Testis (tissue), 3 donors: ENCODE data around the gene RCC2. TPM values are rescaled to one million over a fixed set of nuclear protein-coding genes. Genes with fewer than 3 reads are reported as not detected.
"Not testable (repeated sequence)": the region's sequence is repeated elsewhere in the genome, so short reads cannot be mapped to it uniquely, and the experiment has no call there.

Source experiments
- DNase-seq: peaks from one replicate; pipeline ENCODE4 v3.0.0-alpha.2; 2019
- H3K27ac ChIP-seq, 2 donors: fragments of 200-600 bp; sonication (generic); one replicate each; pipeline ENCODE4 v1.5.1; 2019
- H3K27me3 ChIP-seq: fragments of 200-600 bp; sonication (generic); one replicate; pipeline ENCODE4 v1.5.1; 2019
- H3K36me3 ChIP-seq: fragments of 200-600 bp; sonication (generic); one replicate; pipeline ENCODE4 v1.5.1; 2017; ENCODE audit warnings: low read depth; ENCODE audit errors: missing control alignments
- H3K4me1 ChIP-seq: fragments of 200-600 bp; sonication (generic); one replicate; pipeline ENCODE4 v1.5.1; 2019
- H3K4me3 ChIP-seq, 2 donors: fragments of 200-600 bp; sonication (generic); one replicate each; pipeline ENCODE4 v1.5.1; 2017 to 2019
- H3K9me3 ChIP-seq: fragments of 200-600 bp; sonication (generic); one replicate; pipeline ENCODE4 v1.5.1; 2017
- POLR2A ChIP-seq: fragments of 450-650 bp; IDR thresholded peaks from one replicate; pipeline ENCODE4 v1.6.1; 2017; ENCODE audit warnings: antibody characterized with exemption, mild to moderate bottlenecking, moderate library complexity
- WGBS, 2 donors: methylation state at CpG; one replicate each; pipeline ENCODE4 v1.1.5; 2018; 5-methylcytosine and 5-hydroxymethylcytosine counted together
- intact Hi-C: fragments of 100-400 bp; cut with DNase I; formaldehyde crosslinking; loops from one replicate; pipeline ENCODE4 v1.15.1; 2023; ENCODE audit warnings: low total_unique reads
- polyA plus RNA-seq: library from polyadenylated mRNA; stranded (reverse); fragments of 350-450 nt; fragmentation: Illumina TruSeq; extraction: RNeasy Lipid Tissue Mini Kit (QIAGEN cat#74804); gene quantifications from one replicate; pipeline ENCODE4 v1.2.3, GENCODE V29; 2014; ENCODE audit warnings: low read depth, low replicate concordance; ENCODE audit not compliant: insufficient read depth
- total RNA-seq, 2 donors: library from RNA; depleted of rRNA; stranded (reverse); fragments of >200 nt; gene quantifications; one replicate each; pipeline ENCODE4 v1.2.3, GENCODE V29; 2016
- TF ChIP-seq, protein P1 (sequence below), 3 experiments: fragments of 450-650 bp in 2 of 3; fragments of 200-600 bp in 1 of 3; sonication (generic) in 1 of 3; IDR thresholded peaks; one replicate each; pipeline ENCODE4 v1.5.1; 2016 to 2019; ENCODE audit warnings: antibody characterized with exemption in 3 of 3, mild to moderate bottlenecking in 2 of 3, moderate library complexity in 1 of 3

The RCC2 gene
- total and polyA plus RNA-seq, 3 donors from 2014 or later = 42.2 to 60.2 (median 55.0) TPM

DNA sequence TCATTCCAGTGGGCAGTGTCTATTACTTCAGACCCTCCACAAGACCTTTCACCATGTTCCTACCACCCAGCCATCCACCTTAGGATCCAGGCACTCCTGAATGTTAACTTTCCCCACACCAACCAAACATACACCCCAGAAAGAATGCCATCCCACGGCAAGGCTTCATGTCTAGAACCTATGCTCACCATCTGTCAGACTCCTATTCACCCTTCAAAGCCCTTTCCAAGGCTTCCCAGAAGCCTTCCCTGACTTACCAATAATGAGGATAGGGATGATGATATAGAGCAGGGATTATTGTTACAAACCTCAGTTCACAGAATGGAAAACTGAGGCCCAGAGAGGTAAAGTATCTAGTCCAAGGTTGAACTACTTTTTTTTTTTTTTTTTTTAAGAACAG lies 19.3 kb upstream of the RCC2 start:
- intact Hi-C loops = no loop called here
- no peak for DNase-seq

DNA sequence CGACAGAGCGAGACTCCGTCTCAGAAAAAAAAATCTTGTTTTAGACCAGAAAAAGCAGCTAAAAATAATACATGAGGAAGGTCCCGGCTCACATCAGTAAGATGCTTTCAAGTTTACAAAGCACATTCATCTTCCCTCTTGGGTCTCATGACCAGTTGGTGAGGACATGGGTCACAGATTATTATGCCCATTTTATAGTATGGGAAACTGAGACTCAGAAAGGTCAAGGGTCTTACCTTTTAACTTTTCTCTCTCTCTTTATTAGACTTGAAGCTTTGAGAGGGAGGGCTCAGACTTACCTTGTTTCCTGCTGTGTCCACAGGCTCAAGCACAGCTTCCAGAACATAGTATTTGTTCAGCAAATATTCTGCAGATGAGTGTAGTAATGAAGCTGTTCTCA lies 13.2 kb upstream of the RCC2 start:
- H3K4me3 ChIP-seq = no peak overlapping the region
- H3K27ac ChIP-seq = no peak overlapping the region
- no peaks in the 10 kb centered on the region for H3K27me3 ChIP-seq
- H3K4me1 ChIP-seq = no peaks in the 10 kb centered on the region
- DNase-seq = no peak
- TF ChIP-seq, protein P1, sequence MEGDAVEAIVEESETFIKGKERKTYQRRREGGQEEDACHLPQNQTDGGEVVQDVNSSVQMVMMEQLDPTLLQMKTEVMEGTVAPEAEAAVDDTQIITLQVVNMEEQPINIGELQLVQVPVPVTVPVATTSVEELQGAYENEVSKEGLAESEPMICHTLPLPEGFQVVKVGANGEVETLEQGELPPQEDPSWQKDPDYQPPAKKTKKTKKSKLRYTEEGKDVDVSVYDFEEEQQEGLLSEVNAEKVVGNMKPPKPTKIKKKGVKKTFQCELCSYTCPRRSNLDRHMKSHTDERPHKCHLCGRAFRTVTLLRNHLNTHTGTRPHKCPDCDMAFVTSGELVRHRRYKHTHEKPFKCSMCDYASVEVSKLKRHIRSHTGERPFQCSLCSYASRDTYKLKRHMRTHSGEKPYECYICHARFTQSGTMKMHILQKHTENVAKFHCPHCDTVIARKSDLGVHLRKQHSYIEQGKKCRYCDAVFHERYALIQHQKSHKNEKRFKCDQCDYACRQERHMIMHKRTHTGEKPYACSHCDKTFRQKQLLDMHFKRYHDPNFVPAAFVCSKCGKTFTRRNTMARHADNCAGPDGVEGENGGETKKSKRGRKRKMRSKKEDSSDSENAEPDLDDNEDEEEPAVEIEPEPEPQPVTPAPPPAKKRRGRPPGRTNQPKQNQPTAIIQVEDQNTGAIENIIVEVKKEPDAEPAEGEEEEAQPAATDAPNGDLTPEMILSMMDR (IDR thresholded peaks at IDR 0.05) = no peak
- no peak for TF ChIP-seq POLR2A
- H3K36me3 ChIP-seq = no peaks in the 10 kb centered on the region
- WGBS, 2 donors = 85 to 91% methylated on average over 4 of the region's 4 CpGs
- intact Hi-C loops = no loop called here
- H3K9me3 ChIP-seq = no peaks in the 10 kb centered on the region

More for the DNA sequence above, 19.3 kb upstream of the RCC2 start:
- no peaks in the 10 kb centered on the region for H3K9me3 ChIP-seq
- H3K4me3 ChIP-seq = no peak overlapping the region
- 80 to 90% methylated on average over 1 of the region's 1 CpG for WGBS, 2 donors
- no peaks in the 10 kb centered on the region for H3K4me1 ChIP-seq
- H3K27me3 ChIP-seq = no peaks in the 10 kb centered on the region
- no peak overlapping the region for H3K27ac ChIP-seq
- no peak for TF ChIP-seq POLR2A
- TF ChIP-seq, protein P1 (IDR thresholded peaks at IDR 0.05) = no peak
- no peaks in the 10 kb centered on the region for H3K36me3 ChIP-seq

DNA sequence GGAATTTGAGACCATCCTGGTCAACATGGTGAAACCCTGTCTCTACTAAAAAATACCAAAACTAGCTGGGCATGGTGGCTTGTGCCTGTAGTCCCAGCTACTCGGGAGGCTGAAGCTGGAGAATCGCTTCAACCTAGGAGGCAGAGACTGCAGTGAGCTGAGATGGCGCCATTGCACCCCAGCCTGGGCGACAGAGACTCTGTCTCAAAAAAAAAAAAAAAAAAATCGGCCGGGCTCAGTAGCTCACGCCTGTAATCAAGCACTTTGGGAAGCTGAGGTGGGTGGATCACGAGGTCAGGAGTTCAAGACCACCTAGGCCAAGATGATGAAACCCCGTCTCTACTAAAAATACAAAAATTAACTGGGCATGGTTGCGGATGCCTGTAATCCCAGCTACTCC lies 12.7 kb upstream of the RCC2 start:
- H3K36me3 ChIP-seq, H3K9me3 ChIP-seq, intact Hi-C loops, DNase-seq, H3K4me1 ChIP-seq, H3K4me3 ChIP-seq, H3K27ac ChIP-seq, H3K27me3 ChIP-seq: not testable (repeated sequence)
- WGBS, 2 donors = 61 to 62% methylated on average over 10 of the region's 10 CpGs

DNA sequence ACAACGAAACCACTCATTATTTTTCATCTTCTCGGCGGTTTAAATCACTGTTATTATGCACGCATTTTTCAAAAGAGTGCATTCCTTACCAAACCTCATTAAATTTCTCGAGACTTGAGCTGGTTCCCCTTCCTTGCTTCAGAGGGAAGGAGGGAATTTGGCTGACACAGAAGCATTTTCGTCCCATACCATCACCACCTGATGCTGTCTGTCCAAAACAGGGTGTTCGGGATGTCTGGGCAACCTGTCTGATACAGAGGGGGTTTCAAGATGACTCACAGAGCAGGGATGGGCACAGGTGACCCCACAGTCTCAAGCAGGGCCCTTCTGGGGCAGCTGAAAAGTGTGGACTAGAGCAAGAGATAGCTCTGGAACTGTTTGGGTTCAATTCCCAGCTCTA lies 12.3 kb upstream of the RCC2 start:
- 84 to 86% methylated on average over 7 of the region's 7 CpGs for WGBS, 2 donors

DNA sequence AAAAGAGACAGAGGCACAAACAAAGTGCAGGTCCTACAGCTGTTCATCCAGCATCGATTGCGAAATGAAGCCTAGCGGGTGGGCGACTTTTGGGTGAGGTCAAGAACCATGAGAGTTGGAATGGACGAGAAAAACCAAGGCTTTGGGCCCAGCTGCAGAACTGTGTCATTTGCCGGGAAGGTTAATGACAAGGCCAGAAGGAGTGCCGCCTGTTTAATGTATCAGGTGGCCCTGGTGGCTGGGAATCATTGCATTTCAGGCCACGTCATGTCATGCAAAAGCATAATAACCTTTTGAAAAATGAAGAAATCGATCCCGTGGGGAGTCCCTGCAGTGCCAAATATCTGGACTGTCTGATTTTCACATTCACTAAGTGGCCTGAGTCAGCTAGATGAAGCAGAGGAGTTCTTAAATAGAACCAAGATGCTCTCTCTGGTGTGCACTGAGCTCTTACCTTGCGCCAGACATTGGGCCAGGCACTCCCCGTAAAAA lies 8.1 kb upstream of the RCC2 start:
- no peak overlapping the region for H3K27ac ChIP-seq
- WGBS, 2 donors = 87 to 95% methylated on average over 12 of the region's 12 CpGs
- no peaks in the 10 kb centered on the region for H3K27me3 ChIP-seq
- no peaks in the 10 kb centered on the region for H3K36me3 ChIP-seq
- no peak overlapping the region for H3K4me3 ChIP-seq
- intact Hi-C loops = no loop called here
- no peak for DNase-seq
- H3K4me1 ChIP-seq = no peaks in the 10 kb centered on the region
- TF ChIP-seq, protein P1 (IDR thresholded peaks at IDR 0.05) = no peak
- no peak for TF ChIP-seq POLR2A
- no peaks in the 10 kb centered on the region for H3K9me3 ChIP-seq

More for the DNA sequence above, 12.3 kb upstream of the RCC2 start:
- H3K36me3 ChIP-seq = no peaks in the 10 kb centered on the region
- DNase-seq = no peak
- H3K9me3 ChIP-seq = no peaks in the 10 kb centered on the region
- TF ChIP-seq, protein P1 (IDR thresholded peaks at IDR 0.05) = no peak
- TF ChIP-seq POLR2A = no peak
- H3K27me3 ChIP-seq = no peaks in the 10 kb centered on the region
- H3K4me3 ChIP-seq = no peak overlapping the region
- intact Hi-C loops = no loop called here
- H3K4me1 ChIP-seq = no peaks in the 10 kb centered on the region
- no peak overlapping the region for H3K27ac ChIP-seq
